Skin epidermis (tissue), 12 donors: ENCODE results near the gene FBXO24.

Experiments
- H3K27ac ChIP-seq, 21 experiments: fragments of 200-600 bp; sonication (generic) in 11 of 21; one replicate each; pipeline ENCODE4 v1.5.0; 2020; ENCODE audit warnings: mild to moderate bottlenecking in 3 of 21, inconsistent platforms in 2 of 21, moderate library complexity in 2 of 21
- H3K4me3 ChIP-seq, 7 experiments: fragments of 200-600 bp; sonication (generic) in 2 of 7; one replicate each; pipeline ENCODE4 v1.5.0; 2020; ENCODE audit warnings: inconsistent platforms in 2 of 7, mild to moderate bottlenecking in 2 of 7, moderate library complexity in 1 of 7

Gene FBXO24

GRCh38 chr7:100640517-100641440, 54.7 kb downstream of the FBXO24 start:
- Histone ChIP-seq H3K4me3 (no peak overlapping the region), H3K27ac (no peak overlapping the region)

- Histone ChIP-seq H3K27ac (no peak within 1 kb of the TSS), H3K4me3 (no peak within 1 kb of the TSS)
Observed at GRCh38 chr7:100641463-100641859, 55.3 kb downstream of the FBXO24 start, which contains the start of gene TFR2. TFR2 (minus strand) TSS chr7:100641552; CDS start chr7:100641509, 43 bp downstream.

GRCh38 chr7:100641860-100642533, 55.9 kb downstream of the FBXO24 start:
- no peak overlapping the region for H3K4me3 ChIP-seq
- H3K27ac ChIP-seq = no peak overlapping the region

- H3K27ac ChIP-seq = no peak overlapping the region
- H3K4me3 ChIP-seq = no peak overlapping the region
Observed at GRCh38 chr7:100642534-100642907, 56.4 kb downstream of the FBXO24 start.

- no peak overlapping the region for H3K27ac ChIP-seq
- H3K4me3 ChIP-seq = no peak overlapping the region
Observed at GRCh38 chr7:100649826-100650565, 63.9 kb downstream of the FBXO24 start.
